ENCODE measurements around the gene BTRC. TPM values are rescaled to one million over a fixed set of nuclear protein-coding genes. Genes with fewer than 3 reads are reported as not detected.

Gene BTRC
- polyA plus RNA-seq, 1 experiment = 23.2 TPM

DNA sequence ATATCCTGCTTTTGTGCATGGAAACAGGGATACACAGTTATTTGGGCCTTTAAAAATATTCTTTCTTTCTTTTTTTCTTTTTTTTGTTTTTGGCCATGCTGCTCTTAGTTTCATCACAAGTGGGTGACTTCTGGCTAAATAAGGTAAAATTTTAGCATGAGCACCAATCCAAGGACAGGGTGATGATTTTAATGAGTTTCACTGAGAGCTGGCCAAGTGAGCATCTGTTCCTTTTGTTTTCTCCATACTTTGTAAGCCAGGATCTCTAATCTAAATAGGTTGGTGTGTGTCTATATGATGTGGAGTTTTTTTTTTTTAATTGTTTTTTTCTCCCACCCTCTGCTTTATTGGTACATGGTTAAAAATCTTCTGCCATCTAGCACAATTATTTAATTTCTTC is 127.3 kb downstream of the BTRC start:
- TF ChIP-seq, protein P1, sequence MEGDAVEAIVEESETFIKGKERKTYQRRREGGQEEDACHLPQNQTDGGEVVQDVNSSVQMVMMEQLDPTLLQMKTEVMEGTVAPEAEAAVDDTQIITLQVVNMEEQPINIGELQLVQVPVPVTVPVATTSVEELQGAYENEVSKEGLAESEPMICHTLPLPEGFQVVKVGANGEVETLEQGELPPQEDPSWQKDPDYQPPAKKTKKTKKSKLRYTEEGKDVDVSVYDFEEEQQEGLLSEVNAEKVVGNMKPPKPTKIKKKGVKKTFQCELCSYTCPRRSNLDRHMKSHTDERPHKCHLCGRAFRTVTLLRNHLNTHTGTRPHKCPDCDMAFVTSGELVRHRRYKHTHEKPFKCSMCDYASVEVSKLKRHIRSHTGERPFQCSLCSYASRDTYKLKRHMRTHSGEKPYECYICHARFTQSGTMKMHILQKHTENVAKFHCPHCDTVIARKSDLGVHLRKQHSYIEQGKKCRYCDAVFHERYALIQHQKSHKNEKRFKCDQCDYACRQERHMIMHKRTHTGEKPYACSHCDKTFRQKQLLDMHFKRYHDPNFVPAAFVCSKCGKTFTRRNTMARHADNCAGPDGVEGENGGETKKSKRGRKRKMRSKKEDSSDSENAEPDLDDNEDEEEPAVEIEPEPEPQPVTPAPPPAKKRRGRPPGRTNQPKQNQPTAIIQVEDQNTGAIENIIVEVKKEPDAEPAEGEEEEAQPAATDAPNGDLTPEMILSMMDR (IDR thresholded peaks at IDR 0.05; ENCODE audit: low read depth, low read length) = no peak
- no peaks in the 10 kb centered on the region for H3K27me3 ChIP-seq (ENCODE audit: control insufficient read depth, insufficient read depth, low read length)
- no peak overlapping the region for H3K4me3 ChIP-seq (ENCODE audit: low read depth, low read length)
- ChIA-PET POLR2A (no interaction called here), CTCF (interaction anchor here (1.5 to 7.5 kb wide), 2 partner anchors 14 to 339 kb away, joined by 3 to 57 read pairs; no protein-coding TSS in a partner anchor)
- no peaks in the 10 kb centered on the region for H3K9me3 ChIP-seq (ENCODE audit: control insufficient read depth, insufficient read depth, low read length)
- no peak overlapping the region for H3K27ac ChIP-seq (ENCODE audit: low read depth, low read length)
- no peak for DNase-seq (ENCODE audit: low read depth, low spot score)

DNA sequence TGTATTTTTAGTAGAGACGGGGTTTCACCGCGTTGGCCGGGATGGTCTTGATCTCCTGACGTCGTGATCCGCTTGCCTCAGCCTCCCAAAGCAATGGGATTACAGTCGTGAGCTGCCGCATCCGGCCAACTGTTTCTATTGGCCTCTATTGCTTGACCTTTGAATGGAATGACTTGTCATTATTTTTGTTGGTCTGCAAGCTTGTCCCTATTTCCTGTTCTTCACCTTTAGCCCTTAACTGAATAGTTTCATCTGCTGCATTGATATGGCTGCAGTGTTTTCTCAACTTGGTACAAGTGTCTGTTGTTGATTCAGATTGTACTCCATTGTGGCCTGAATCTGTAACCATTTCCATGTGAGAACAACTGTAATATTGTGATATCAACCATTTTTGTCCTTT is 128.6 kb downstream of the BTRC start:
- Histone ChIP-seq H3K27ac (ENCODE audit: low read depth, low read length) (no peak overlapping the region), H3K27me3 (ENCODE audit: control insufficient read depth, insufficient read depth, low read length) (no peaks in the 10 kb centered on the region), H3K9me3 (ENCODE audit: control insufficient read depth, insufficient read depth, low read length) (no peaks in the 10 kb centered on the region), H3K4me3 (ENCODE audit: low read depth, low read length) (no peak overlapping the region)
- DNase-seq (ENCODE audit: low read depth, low spot score) = no peak
- TF ChIP-seq, protein P1 (IDR thresholded peaks at IDR 0.05; ENCODE audit: low read depth, low read length) = no peak
- ChIA-PET POLR2A (no interaction called here), CTCF (interaction anchor here (0.9 to 1.8 kb wide), 3 partner anchors 15 to 268 kb away, joined by 3 to 13 read pairs (median 3); no protein-coding TSS in a partner anchor)

DNA sequence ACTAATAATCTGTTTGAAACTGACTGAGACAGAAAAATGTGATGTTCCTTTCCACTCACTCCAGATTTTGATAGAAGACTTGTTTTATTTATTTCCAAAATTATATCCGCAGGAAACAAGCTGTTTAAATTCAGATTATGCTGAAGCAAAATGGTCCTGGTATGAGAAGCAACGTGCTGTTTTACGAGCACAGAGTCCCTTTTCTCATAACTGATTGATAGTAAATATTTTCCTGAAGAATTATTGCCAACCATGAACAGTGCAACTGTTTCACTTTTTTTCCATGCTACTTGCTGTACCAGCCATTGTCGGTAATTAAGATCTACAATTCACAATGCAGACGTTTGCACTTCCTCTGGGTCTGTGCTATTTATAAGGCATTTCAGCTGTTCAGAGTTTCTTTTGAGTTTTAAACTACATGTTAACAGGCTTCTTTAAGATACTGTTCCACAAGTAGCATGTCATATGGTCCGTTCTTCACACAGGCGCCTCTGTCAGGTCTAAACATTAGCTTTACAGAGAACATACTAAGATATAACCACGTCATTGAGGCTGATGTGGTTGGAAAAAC is 130.3 kb downstream of the BTRC start:
- CTCF ChIA-PET = interaction anchor here (1.4 to 1.9 kb wide), 5 partner anchors 17 to 183 kb away, joined by 3 to 13 read pairs (median 3); no protein-coding TSS in a partner anchor
- H3K9me3 ChIP-seq (ENCODE audit: control insufficient read depth, insufficient read depth, low read length) = no peaks in the 10 kb centered on the region
- TF ChIP-seq, protein P1 (IDR thresholded peaks at IDR 0.05; ENCODE audit: low read depth, low read length) = no peak
- H3K27ac ChIP-seq (ENCODE audit: low read depth, low read length) = no peak overlapping the region
- no peaks in the 10 kb centered on the region for H3K27me3 ChIP-seq (ENCODE audit: control insufficient read depth, insufficient read depth, low read length)
- no peak for DNase-seq (ENCODE audit: low read depth, low spot score)
- POLR2A ChIA-PET = no interaction called here
- no peak overlapping the region for H3K4me3 ChIP-seq (ENCODE audit: low read depth, low read length)

DNA sequence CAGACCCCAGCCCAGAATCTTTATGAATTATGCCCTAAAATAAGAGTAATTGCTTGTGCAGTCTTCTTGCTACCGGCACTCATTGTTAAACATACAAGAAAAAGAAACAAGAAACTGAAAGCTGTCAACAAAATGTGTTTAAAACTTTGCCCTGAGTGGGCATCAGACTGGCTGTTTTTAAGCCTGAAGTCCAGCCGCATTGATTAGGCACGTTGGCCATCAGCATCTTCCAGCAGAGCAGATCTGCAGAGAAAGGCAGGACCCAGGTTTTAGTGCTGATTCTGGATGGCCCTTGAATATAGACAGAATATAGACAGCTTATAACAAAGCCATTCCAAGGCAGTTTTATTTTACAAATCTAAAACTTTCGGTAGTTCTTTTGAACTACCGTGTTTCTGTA is 131.2 kb downstream of the BTRC start:
- POLR2A ChIA-PET = no interaction called here
- no peak for DNase-seq (ENCODE audit: low read depth, low spot score)
- Histone ChIP-seq H3K27me3 (ENCODE audit: control insufficient read depth, insufficient read depth, low read length) (no peaks in the 10 kb centered on the region), H3K4me3 (ENCODE audit: low read depth, low read length) (no peak overlapping the region), H3K27ac (ENCODE audit: low read depth, low read length) (no peak overlapping the region), H3K9me3 (ENCODE audit: control insufficient read depth, insufficient read depth, low read length) (no peaks in the 10 kb centered on the region)
- TF ChIP-seq, protein P1 (IDR thresholded peaks at IDR 0.05; ENCODE audit: low read depth, low read length) = no peak
- CTCF ChIA-PET = interaction anchor here (1.4 to 1.9 kb wide), 3 partner anchors 18 to 184 kb away, joined by 3 to 7 read pairs (median 3); no protein-coding TSS in a partner anchor

DNA sequence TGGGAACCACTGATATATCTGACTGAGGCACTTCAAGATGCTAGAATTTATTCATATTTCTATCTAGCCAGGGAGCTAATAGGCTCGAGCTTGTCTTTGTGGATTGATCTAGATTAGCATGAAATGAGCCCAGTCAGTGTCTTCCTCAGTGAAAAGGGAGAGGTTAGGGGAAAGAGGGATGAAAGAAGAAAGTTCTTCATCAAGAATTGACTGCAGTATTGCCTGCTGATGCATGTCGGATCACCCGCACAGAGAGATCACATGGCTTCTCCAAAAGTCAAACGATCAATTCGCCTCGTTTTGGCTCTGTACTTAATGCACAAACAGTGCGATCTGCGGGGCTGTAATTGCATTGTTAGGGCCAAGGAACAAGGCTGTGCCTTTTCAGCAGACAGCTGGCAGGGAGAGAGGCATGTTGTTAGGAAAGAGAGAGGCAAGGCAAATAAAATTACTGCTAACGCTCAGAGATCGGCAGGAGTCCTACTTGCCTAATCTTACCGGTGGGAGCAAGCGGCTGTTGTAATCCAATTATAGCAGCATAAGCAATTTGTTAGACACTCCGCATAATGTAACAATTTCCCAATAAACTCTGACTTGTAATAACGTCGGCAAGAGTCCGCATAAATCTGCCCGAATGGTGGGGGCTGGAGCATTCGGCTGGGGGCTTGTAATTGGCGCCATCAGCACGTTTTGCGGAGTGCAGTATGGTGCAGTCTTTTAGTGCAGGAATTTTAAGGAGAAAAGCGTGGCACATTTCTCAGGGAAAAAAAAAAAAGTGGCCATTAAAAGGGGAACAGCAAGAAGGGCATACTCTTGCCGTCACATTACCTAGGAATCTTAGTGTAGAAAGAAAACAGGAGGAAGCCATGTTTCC is 132.0 kb downstream of the BTRC start:
- CTCF ChIA-PET = interaction anchor here (1.4 to 1.9 kb wide), 3 partner anchors 19 to 184 kb away, joined by 3 to 7 read pairs (median 3); no protein-coding TSS in a partner anchor
- POLR2A ChIA-PET = no interaction called here
- Histone ChIP-seq H3K27me3 (ENCODE audit: control insufficient read depth, insufficient read depth, low read length) (no peaks in the 10 kb centered on the region), H3K4me3 (ENCODE audit: low read depth, low read length) (no peak overlapping the region), H3K9me3 (ENCODE audit: control insufficient read depth, insufficient read depth, low read length) (no peaks in the 10 kb centered on the region), H3K27ac (ENCODE audit: low read depth, low read length) (no peak overlapping the region)
- TF ChIP-seq, protein P1 (IDR thresholded peaks at IDR 0.05; ENCODE audit: low read depth, low read length) = no peak
- no peak for DNase-seq (ENCODE audit: low read depth, low spot score)
